DMS153 treated with DMSO at 0.1 percent for 48 hours (cell line): ENCODE results near the gene ZNRF1.

ENCODE experiments used
- DNase-seq: peaks from one replicate; lab custom pipeline; 2025; ENCODE audit not compliant: unreplicated experiment; lab: John Stamatoyannopoulos, UW

The ZNRF1 gene

DNA sequence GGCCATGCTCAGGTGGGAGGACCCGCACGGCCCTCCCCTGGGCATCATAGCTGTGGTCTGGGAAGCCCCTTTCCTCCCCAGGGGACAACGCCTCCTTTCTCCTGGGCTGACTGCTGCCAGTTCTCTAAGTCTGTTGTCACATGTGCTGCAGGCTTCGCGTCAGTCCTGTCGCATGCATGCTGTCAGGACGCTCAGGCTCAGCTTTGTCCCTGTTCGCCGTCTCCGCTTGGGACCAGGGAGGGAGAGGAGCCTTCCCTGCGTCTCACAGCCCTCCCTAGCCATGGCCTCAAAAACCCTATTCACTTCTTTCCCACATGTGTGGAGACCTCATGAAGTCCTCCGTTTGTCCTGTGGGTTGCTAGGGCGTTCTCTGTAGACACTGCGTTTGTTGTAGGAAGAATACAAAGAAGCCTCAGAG is 96.4 kb downstream of the ZNRF1 start:
- no peak for DNase-seq

- no peak for DNase-seq
Observed at GRCh38 chr16:75096656-75097055, 97.8 kb downstream of the ZNRF1 start.

GRCh38 chr16:75097191-75097761 is 98.5 kb downstream of the ZNRF1 start:
- no peak for DNase-seq

- DNase-seq, result no peak
Observed at GRCh38 chr16:75097941-75098901, 99.4 kb downstream of the ZNRF1 start.

GRCh38 chr16:75099075-75099667 is 100.3 kb downstream of the ZNRF1 start:
- DNase-seq, result no peak

- no peak for DNase-seq
Observed at GRCh38 chr16:75099738-75100602, 101.1 kb downstream of the ZNRF1 start.

DNA sequence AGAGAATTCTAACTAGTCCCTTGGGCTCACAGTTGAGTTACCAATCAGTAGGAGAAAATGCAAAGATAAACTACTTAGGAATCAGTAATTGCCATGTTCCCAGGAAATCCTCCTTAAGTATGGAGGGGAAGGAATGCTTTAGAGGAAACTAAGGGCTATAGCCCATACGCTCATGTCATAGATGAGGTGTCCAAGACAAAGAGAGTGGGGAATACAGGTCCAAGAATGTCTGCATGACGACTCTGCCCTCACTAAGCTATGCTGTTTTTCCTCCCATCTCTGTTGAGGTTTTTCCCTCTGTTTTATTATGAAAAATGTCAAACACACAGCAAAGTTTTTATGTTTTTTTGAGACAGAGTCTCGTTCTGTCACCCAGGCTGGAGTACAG is 101.8 kb downstream of the ZNRF1 start:
- DNase-seq, result no peak

GRCh38 chr16:75101635-75102034 is 102.8 kb downstream of the ZNRF1 start:
- DNase-seq, result no peak

DNA sequence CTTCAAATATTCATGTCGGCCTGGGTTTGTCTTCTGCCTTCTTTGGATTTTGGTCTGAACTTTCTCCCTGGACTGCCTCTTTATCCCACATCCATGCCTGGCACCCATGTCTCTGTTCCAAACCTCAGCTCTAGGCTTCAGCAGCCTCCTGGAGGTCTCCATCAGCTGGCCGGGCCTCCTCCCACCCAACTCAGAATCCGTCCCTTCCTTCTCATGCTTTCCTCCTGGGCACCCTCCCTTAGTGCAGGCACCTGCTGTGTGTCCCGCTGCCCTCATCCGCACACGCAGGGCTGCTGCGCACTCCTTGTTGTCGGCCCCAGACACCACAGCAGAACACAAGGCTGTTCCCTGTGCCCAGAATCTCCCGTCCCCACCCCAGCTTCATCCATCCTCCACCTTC is 103.8 kb downstream of the ZNRF1 start:
- no peak for DNase-seq

GRCh38 chr16:75103994-75104393 is 105.2 kb downstream of the ZNRF1 start:
- DNase-seq, result no peak

GRCh38 chr16:75104836-75105235 is 106.0 kb downstream of the ZNRF1 start:
- no peak for DNase-seq

DNA sequence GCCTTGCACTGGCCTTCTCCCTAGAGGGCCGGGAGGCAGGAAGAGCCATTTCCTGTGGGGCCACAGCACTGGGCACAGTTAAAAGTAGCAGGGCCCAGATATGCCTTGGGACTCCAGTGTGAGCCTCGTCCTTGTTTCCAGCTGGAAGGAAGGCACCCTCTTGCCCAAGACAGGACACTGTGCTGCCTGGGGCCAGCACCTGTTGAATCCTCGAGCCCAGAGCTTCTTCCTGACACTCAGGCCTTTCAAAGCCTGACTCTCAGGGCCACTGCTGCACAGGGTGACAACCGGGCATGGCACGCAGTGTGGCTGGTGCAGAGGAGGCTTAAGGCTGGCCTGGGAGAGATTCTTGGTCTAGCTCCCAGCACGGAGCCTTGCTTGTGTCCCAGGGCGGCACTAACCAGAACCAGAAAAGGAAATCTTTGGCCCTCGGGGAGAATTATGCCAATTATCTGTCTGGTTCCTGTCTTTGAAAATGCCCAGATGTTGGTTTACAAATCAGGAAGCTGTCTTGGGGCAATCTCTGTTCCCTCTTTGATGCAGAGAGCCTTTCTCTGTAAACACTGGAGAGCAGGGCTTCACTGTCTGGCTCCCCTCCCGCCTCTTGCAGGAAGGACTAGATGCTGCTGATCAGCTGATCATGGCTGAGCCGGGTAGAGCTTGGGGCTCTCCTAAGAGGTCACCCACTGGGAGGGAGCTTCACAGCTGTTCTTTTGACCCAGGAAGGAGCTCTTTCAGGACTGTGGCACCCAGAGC is 106.7 kb downstream of the ZNRF1 start:
- no peak for DNase-seq

DNA sequence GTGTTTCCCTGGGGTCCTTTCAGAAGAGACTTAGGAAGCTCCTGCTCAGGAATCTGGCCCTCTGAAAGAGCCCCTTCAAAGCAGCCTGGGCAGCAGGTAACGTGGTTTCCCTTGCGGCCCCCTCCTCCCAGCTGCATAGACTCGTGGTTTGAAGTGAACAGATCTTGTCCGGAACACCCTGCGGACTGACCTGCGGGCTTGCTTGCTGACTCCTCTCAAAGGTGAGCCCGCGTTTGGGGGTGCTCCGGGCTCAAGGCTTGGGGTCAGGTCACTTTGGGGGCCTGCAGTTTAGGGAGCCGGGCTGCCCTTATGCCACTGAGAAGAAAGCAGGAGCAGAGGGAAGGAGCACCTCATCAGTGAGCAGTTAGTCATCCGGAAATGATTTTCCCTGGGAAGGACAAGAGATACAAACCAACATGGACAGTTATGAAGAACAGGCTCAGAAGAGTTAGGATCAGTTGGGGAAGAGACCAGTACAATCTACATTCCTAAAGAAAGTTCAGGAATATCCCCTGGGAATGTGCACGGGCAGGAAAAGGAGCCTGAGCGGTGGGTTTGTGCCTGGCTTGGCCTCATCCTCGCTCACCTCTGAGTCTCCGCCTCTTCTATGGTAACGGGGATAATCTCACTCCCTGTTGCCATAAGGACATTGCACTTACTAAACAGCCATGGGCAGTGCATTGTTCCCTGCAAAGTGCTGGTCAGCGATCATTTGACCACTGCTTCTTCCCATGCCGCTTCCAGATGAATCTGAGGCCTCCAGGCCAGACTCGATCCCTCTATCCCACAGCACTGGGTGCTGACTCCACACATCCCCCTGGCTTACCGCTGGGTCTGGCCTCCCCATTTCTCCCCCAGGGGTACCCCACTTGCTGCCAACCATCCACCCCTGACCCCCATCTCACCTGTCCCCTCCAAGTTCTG is 107.8 kb downstream of the ZNRF1 start:
- no peak for DNase-seq

- DNase-seq, result no peak
Observed at GRCh38 chr16:75107505-75107904, 108.7 kb downstream of the ZNRF1 start.

DNA sequence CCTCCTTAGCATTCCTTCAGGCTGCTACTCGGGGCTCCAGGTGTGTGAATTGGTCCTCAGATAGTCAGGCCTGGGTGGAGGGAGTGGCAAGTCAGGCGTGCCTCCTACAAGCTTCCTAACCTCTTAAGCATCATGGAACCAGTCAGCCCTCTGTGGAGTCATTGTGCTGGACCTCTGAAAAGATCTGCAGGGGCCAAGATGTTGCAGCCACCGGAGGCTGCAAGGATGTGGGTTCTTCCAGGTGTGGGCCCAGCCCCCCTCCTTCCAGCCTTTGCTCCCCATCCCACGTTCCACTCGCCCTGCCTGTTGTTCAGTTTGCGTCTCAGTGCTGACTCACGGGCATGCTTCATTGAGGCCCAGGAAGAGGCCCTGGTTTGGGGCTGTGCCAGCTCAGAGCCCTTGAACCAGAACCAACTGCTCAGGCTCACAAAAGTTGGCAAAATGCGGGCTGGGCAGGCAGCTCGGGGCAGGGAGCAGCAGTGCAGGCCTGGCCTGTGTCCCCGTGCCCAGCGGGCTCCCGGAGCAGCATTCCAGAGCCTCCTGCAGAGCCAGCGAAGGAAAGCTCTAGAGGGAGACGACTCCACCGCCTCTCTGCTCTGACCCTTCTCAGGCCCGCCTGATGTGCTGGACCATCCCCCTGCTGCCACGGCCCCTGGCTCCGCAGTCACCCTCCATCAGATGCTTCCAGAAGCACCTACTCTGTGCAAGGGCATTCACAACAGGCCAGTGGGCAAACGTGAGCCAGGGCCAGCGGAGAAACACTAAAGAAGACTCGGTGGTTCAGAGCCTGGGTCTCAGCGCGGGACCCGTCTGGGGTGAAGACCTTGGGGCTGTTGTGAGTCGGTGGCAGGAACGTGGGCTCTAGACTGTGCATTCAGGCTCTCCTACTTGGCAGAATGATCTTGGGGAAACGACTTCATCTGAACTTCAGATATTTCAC is 110.2 kb downstream of the ZNRF1 start:
- DNase-seq, result peak; percentile 65

DNA sequence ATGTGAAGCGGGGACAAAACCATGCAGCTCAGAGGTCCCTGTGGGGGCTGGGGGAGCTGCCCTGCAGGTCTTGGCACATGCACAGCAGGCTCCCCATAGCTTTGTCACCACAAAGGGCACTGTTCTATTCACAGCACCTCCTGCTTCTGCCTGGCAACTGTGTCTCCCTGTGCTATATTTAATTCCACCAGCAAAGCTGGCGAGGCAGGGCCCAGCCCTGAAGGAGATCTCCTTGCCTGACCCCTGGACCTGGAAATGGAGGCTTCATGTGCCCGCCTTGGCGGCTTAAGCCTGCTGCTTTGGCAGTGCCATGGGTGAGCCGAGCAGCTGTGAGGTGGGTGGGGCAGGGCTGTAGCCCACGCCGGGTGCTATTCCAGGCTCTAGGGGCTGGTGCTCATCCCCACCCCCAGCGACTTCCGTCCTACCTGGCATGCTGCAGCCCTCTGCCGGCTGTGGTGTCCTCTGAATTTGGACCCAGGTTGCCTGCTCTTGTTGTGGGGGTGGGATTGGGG is 111.0 kb downstream of the ZNRF1 start:
- DNase-seq, result peak; percentile 56

GRCh38 chr16:75110637-75111513 is 112.1 kb downstream of the ZNRF1 start:
- DNase-seq, result peak; percentile 78
